GM12874 (cell line): ENCODE results near the gene PHF20.

Experiments used
- TF ChIP-seq, protein P1 (sequence below): IDR thresholded peaks from 2 replicates; pipeline ENCODE4 v1.5.1; 2011; ENCODE audit warnings: low read depth, mild to moderate bottlenecking, control low read depth, low read length, moderate library complexity; ENCODE audit not compliant: insufficient read depth

PHF20 gene

DNA sequence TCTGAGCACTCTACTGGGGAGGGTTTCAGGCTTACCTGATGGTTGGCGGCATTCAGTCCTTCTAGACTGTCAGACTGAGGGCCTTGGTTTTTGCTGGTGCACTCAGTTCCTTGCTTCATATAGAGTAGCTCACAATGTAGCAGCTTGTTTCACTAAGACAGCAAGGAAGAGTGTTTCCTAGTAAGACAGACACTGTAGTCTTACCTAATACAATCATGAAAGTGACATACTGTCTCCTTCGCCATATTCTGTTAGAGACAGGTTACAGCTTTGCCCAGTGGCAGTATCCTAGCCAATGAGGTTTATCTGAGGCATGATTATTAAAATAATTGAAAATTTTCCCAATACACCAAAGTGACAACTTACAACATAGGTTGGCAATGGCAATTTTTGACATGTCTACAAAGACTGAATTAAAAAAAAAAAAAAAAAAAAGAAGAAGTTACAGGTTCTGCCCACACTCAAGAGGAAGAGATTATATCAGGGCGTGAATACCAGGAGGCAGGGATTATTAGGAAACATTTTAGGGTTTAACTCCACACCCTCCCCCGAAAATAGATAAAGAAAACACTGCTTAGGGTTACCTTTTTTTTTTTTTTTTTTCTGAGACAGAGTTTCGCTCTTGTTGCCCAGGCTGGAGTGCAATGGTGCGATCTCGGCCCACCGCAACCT is 115.7 kb downstream of the PHF20 start:
- TF ChIP-seq, protein P1, sequence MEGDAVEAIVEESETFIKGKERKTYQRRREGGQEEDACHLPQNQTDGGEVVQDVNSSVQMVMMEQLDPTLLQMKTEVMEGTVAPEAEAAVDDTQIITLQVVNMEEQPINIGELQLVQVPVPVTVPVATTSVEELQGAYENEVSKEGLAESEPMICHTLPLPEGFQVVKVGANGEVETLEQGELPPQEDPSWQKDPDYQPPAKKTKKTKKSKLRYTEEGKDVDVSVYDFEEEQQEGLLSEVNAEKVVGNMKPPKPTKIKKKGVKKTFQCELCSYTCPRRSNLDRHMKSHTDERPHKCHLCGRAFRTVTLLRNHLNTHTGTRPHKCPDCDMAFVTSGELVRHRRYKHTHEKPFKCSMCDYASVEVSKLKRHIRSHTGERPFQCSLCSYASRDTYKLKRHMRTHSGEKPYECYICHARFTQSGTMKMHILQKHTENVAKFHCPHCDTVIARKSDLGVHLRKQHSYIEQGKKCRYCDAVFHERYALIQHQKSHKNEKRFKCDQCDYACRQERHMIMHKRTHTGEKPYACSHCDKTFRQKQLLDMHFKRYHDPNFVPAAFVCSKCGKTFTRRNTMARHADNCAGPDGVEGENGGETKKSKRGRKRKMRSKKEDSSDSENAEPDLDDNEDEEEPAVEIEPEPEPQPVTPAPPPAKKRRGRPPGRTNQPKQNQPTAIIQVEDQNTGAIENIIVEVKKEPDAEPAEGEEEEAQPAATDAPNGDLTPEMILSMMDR: no peak

DNA sequence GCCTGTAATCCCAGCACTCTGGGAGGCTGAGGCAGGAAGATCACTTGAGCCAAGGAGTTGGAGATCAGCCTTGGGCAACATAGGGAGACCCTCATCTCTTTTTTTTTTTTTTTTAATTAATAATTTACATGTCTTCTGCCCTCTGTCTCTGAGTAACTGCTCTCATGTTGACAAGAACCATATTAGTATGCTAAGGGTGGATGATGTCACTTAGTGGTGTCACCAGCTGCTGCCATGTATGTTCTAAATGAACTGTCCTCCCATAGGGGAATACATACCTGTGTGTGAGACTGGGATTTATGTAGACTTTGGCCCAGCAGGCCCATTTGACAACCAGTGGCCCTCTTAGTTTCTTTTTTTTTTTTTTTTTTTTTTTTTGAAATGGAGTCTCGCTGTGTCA is 116.8 kb downstream of the PHF20 start:
- TF ChIP-seq, protein P1: no peak

DNA sequence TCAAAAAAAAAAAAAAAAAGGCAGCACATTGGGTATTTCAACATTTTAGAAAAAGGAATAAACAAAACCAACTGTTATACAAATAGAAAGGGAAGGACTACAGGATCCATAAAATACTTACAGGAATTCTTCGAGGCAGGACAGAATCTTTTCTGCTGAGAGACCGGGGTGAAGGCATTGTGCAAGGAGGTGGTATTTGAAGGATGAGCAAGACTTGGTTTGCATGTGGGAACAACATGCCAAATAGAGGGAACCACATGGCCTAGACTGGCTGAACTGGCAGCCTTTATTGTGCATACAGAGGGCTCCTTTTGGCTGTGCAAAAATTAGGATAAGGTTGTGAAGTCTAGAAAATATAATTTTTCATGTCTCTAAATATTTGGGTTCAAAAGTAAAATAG is 119.6 kb downstream of the PHF20 start:
- TF ChIP-seq, protein P1: no peak

DNA sequence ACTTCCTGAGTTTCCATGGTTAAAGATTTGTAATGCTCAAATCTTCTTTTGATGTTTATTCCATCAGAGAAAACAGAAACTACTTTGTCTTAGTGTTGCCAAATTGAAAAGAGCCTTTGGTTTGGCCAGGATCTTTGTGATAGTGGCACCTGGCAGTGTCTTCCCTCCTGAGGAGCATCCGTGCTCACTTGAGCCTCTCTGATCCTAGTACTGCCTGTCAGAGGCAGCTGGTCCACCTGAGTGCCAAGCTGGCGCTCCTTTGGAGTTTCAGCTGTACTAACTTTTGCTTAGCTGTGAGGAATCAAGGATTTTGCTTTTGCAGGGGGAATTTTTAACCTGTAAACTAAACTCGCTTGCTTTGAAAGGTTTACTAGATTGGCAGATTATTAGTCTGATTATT is 121.1 kb downstream of the PHF20 start:
- TF ChIP-seq, protein P1: no peak

DNA sequence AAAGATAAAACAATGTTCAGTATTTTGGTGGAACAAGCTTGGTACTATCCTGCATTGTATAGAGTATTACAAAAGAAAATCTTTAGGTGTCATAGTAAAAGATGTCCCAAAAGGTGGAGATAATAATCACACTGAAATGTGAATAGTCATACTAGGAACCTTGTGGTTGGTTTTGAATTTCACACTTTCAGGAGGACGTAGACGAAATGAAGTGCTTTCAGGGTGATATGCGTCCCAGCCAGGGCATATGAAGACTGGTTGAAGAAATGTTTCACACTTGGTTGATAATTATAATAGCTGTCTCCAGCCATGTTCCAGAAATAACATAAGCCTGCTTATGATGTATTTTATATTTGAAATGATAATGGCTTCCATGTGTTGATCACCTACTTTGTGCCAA is 122.1 kb downstream of the PHF20 start:
- TF ChIP-seq, protein P1: no peak

DNA sequence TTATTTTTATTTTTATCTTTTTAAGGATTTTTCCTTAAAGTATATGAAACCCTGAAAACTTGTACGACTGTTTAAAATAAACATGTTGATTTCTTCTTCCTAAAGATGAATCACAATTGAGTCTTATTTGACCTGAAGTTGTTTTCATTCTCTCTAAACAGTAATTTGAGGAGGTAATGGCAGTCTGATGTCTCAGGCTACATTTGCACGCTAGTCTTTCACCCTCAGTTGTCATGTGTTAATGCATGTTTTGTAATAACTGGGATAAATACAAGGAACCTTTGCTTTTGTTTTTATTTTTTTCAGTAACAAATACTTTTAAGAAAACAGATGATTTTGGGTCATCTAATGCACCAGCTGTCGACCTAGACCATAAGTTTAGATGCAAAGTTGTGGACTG is 127.2 kb downstream of the PHF20 start:
- TF ChIP-seq, protein P1: no peak

DNA sequence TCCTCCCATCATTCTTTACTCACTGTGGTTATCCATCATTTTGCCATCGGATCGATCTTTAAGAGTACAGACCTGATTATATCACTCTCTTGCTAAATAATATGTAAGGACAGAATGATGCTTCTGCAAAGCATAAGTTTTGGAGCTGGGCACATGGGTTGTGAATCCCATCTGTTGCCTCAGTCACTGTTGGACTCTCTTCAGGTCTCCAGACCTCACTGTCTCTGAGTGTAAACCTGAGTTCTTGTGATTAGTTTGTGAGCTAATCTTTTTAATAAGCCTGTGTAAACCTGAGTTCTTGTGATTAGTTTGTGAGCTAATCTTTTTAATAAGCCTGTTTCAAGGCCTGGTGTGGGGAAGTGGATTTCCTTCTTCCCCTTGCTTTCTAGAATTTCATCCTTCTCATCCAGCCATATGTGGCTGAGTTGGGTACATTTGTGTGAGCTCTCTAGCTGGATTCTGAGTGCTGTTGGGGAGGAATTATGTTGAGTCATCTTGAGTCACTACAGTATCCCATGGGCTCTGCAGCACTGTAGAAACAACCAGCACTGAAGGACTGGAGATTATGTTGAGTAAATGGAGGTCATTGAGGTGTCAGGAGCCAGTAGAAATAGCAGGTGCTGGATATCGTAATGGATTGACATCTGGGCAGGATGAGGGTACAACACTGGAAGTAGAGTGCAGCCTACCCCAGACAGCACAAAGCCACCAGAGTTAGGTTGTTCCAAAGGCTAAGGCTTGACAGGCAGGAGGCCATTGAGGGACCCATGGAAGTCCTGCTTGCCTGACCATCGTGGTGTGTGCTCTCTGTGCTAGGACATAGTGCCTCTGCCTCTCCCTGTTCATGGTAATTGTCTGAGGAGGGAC is 130.1 kb downstream of the PHF20 start:
- TF ChIP-seq, protein P1: no peak
